Measurements from ENCODE around the gene ANXA5. TPM values are rescaled to one million over a fixed set of nuclear protein-coding genes. Genes with fewer than 3 reads are reported as not detected.
A peak's percentile ranks its signal among the peaks of the same experiment; 100 is the strongest.

Gene ANXA5
- total and polyA plus RNA-seq, 2 experiments from 2014 or later = 129 to 181 TPM

- Histone ChIP-seq H3F3A (replicated peaks; ENCODE audit: low read depth) (no peaks in the 10 kb centered on the region), H3K27me3 (ENCODE audit: insufficient read depth) (no peaks in the 10 kb centered on the region), H3K9me2 (ENCODE audit: insufficient read depth) (no peaks in the 10 kb centered on the region), H3K4me3 (no peak overlapping the region), H3K79me2 (replicated peaks; ENCODE audit: insufficient read depth) (no peaks in the 10 kb centered on the region), H4K20me1 (replicated peaks; ENCODE audit: insufficient read depth) (no peaks in the 10 kb centered on the region), H3K36me3 (ENCODE audit: insufficient read depth) (no peaks in the 10 kb centered on the region), H3K27ac (ENCODE audit: low read depth) (no peak overlapping the region), H3K4me1 (ENCODE audit: insufficient read depth) (no peaks in the 10 kb centered on the region), H2AFZ (peak overlapping the region; percentile 60; the same call in 1 of the 2 replicates), H3K4me2 (no peak overlapping the region)
- H3K4me1 Mint-ChIP-seq = peaks cover 9% of the 10 kb centered on the region; the same call in 2 of the 3 replicates
- H3K4me3 Mint-ChIP-seq = no peak overlapping the region
- H3K27ac Mint-ChIP-seq = no peak overlapping the region
- ATAC-seq (no peak), DNase-seq (ENCODE audit: low spot score) (no peak)
- H3K36me3 Mint-ChIP-seq (ENCODE audit: low read depth) = no peaks in the 10 kb centered on the region
- peaks cover 2% of the 10 kb centered on the region for H3K27me3 Mint-ChIP-seq (ENCODE audit: insufficient read depth, low read depth, poor library complexity)
- H3K9me3 Mint-ChIP-seq = no peaks in the 10 kb centered on the region
- TF ChIP-seq EZH2phosphoT487 (IDR thresholded peaks at IDR 0.05; ENCODE audit: unreplicated experiment) = no peak
- no peak for TF ChIP-seq JUNB (IDR thresholded peaks at IDR 0.05; ENCODE audit: unreplicated experiment)
- TF ChIP-seq ZNF331 (CRISPR knock-in tag; IDR thresholded peaks at IDR 0.05; ENCODE audit: low read depth) = no peak
- TF ChIP-seq POLR2AphosphoS5 (IDR thresholded peaks at IDR 0.05; ENCODE audit: low read depth) = no peak
- TF ChIP-seq REST (IDR thresholded peaks at IDR 0.05; ENCODE audit: unreplicated experiment) = no peak
- TF ChIP-seq ETS1 (IDR thresholded peaks at IDR 0.05) = no peak
- TF ChIP-seq CTCF (conservative IDR thresholded peaks at IDR 0.05; ENCODE audit: low read depth in 2 of 2) = no peak
- no peak for TF ChIP-seq ZNF462 (CRISPR knock-in tag; IDR thresholded peaks at IDR 0.05)
- no peak for TF ChIP-seq EZH2 (IDR thresholded peaks at IDR 0.05; ENCODE audit: low read depth, unreplicated experiment)
- no peak for TF ChIP-seq NANOG (IDR thresholded peaks at IDR 0.05; ENCODE audit: borderline replicate concordance)
- TF ChIP-seq ZNF114 (CRISPR knock-in tag; IDR thresholded peaks at IDR 0.05) = no peak
- no peak for TF ChIP-seq CREB1 (CRISPR knock-in tag; IDR thresholded peaks at IDR 0.05; ENCODE audit: low read depth)
- TF ChIP-seq STAT1 (IDR thresholded peaks at IDR 0.05; ENCODE audit: unreplicated experiment) = no peak
Observed at GRCh38 chr4:121642292-121642691, 54.5 kb downstream of the ANXA5 start.
